ENCODE data around the gene ABHD14A. TPM values are rescaled to one million over a fixed set of nuclear protein-coding genes. Genes with fewer than 3 reads are reported as not detected.

Gene ABHD14A
- total and polyA plus RNA-seq, 2 of the 4 experiments (the other 2 are of a cell fraction), result 3.4 to 10.0 TPM

DNA sequence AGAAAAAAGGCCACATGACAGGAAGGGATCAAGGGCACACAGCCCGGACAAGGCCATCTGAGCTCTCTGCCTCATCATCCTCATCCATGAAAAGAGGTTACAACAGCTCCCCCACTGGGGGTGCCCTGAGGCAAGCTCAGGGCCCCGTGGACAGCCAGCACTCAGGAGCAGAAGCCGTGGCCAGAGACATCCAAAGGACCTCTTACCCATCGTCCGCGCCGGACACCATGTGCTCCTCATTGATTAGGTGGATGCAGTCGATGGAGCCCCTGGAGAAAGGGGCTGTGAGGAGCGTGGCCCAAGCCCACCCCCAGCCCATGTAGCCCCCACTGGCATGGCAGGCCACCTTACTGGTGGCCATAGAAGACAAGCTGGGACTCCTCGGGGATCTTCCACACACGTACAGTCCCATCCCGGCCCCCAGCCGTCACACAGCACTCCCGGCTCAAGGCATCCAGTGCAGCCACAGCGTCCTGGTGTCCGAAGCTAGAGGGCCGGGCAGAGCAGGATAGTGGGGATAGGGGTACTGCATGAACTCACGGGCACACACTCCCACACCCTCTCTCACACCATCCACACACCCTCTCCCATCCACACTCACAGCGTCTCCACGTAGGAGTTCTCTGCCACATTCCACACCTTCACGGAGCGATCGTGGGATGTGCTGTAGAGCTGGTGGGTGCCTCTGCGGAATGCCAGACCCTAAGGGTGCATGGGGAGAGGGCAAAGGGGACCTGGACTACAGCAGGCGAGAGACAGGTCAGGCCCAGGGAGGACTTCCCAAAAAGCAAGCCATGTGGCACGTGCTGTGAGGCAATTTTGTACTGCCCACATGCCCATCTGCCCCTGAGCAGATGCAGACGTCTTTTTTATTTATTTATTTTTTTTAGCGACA, 39.6 kb upstream of the ABHD14A start:
- BruUV-seq (replicated peaks), result no TSS peak
- H2AFZ ChIP-seq (replicated peaks; ENCODE audit: low read length, poor library complexity), result no peak overlapping the region
- peaks cover 5 to 16% of the 10 kb centered on the region in 2 experiments; a peak in 2 of 4 replicates for H3K79me1 ChIP-seq (ENCODE audit: low read depth in 1 of 2, low read length in 2 of 2)
- H3K36me3 ChIP-seq (ENCODE audit: control insufficient read depth, insufficient read depth, low read length), result peaks cover 59% of the 10 kb centered on the region
- intact Hi-C loops (cut with micrococcal nuclease) (no loop called here), in situ Hi-C loops (cut with MboI; ENCODE audit: low sequenced_read_pairs) (loop anchor here (25.0 kb wide), 1 partner anchor 548 kb away; the partner anchor contains the start of genes MANF and RBM15B), dilution Hi-C loops (cut with HindIII; ENCODE audit: low sequenced_read_pairs, unreplicated experiment) (no loop called here)
- H3K4ac ChIP-seq (ENCODE audit: low read depth, low read length), result no peak overlapping the region
- H2BK20ac ChIP-seq (ENCODE audit: low read depth, low read length), result no peak overlapping the region
- H4K91ac ChIP-seq (ENCODE audit: insufficient read depth, low read depth, low read length), result no peak overlapping the region
- H2BK120ac ChIP-seq (ENCODE audit: low read depth, low read length), result no peak overlapping the region
- H3K9ac ChIP-seq (ENCODE audit: low read depth, low read length), result no peak overlapping the region
- CTCF ChIA-PET, result no interaction called here
- H3K23ac ChIP-seq (ENCODE audit: low read depth, low read length), result no peak overlapping the region
- no peak overlapping the region for H3K27ac ChIP-seq (ENCODE audit: insufficient read depth, low read length)
- WGBS, 2 experiments (ENCODE audit: extremely low coverage in 2 of 2, insufficient read length in 1 of 2), result 90% methylated on average over 7 of the region's 28 CpGs; no CpG with 5 or more reads in 1 of the 2 experiments
- ATAC-seq (ENCODE audit: low read depth) (no peak), DNase-seq (no peak)
- no peaks in the 10 kb centered on the region for H3K9me1 ChIP-seq (ENCODE audit: insufficient read depth, low read length)
- no peak overlapping the region for H2AK5ac ChIP-seq (ENCODE audit: low read depth, low read length)
- H4K8ac ChIP-seq (ENCODE audit: low read depth in 2 of 2, low read length in 2 of 2), result no peak overlapping the region
- no peak overlapping the region for H3K14ac ChIP-seq (replicated peaks; ENCODE audit: low read depth, low read length)
- H3K4me3 ChIP-seq (ENCODE audit: insufficient read depth, low read depth, low read length), result no peak overlapping the region
- H2AK9ac ChIP-seq (replicated peaks; ENCODE audit: low read depth, low read length, poor library complexity), result peak overlapping the region; percentile 42
- H3K4me1 ChIP-seq (ENCODE audit: control insufficient read depth, insufficient read depth, low read length), result no peaks in the 10 kb centered on the region
- no peaks in the 10 kb centered on the region for H3K27me3 ChIP-seq (ENCODE audit: control insufficient read depth, insufficient read depth, low read length)
- POLR2A ChIA-PET (ENCODE audit: unreplicated experiment), result no interaction called here
- no peak overlapping the region for H2BK15ac ChIP-seq (ENCODE audit: low read depth, low read length)
- no peak overlapping the region for H3K4me2 ChIP-seq (ENCODE audit: low read depth, low read length)
- no peak overlapping the region for H2BK5ac ChIP-seq (ENCODE audit: low read depth, low read length, poor library complexity, severe bottlenecking)
- no peak overlapping the region for H3K18ac ChIP-seq (ENCODE audit: low read depth, low read length)
- H4K5ac ChIP-seq (ENCODE audit: low read depth, low read length), result no peak overlapping the region
- no peak overlapping the region for H3K56ac ChIP-seq (ENCODE audit: extremely low read depth, insufficient read depth, low read length)
- no peaks in the 10 kb centered on the region for H3K9me3 ChIP-seq (ENCODE audit: control insufficient read depth, insufficient read depth, low read length)
- H4K20me1 ChIP-seq (ENCODE audit: insufficient read depth, low read length), result no peaks in the 10 kb centered on the region; the same call in 1 of the 2 replicates
- no peak for TF ChIP-seq FOS (IDR thresholded peaks at IDR 0.05; ENCODE audit: low read depth, low read length)
- TF ChIP-seq, protein P1, sequence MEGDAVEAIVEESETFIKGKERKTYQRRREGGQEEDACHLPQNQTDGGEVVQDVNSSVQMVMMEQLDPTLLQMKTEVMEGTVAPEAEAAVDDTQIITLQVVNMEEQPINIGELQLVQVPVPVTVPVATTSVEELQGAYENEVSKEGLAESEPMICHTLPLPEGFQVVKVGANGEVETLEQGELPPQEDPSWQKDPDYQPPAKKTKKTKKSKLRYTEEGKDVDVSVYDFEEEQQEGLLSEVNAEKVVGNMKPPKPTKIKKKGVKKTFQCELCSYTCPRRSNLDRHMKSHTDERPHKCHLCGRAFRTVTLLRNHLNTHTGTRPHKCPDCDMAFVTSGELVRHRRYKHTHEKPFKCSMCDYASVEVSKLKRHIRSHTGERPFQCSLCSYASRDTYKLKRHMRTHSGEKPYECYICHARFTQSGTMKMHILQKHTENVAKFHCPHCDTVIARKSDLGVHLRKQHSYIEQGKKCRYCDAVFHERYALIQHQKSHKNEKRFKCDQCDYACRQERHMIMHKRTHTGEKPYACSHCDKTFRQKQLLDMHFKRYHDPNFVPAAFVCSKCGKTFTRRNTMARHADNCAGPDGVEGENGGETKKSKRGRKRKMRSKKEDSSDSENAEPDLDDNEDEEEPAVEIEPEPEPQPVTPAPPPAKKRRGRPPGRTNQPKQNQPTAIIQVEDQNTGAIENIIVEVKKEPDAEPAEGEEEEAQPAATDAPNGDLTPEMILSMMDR (conservative IDR thresholded peaks at IDR 0.05; ENCODE audit: low read depth, low read length), result no peak
- no peak for TF ChIP-seq RCOR1 (IDR thresholded peaks at IDR 0.05; ENCODE audit: insufficient replicate concordance, low read length)
- TF ChIP-seq NFE2L2 (IDR thresholded peaks at IDR 0.05; ENCODE audit: low read depth, low read length), result no peak
- no peak for TF ChIP-seq MAFK (IDR thresholded peaks at IDR 0.05; ENCODE audit: low read depth, low read length)
- no peak for TF ChIP-seq RAD21 (IDR thresholded peaks at IDR 0.05; ENCODE audit: low read length)
- no peak for TF ChIP-seq BHLHE40 (IDR thresholded peaks at IDR 0.05; ENCODE audit: low read depth, low read length)
- no peak for TF ChIP-seq ELK1 (IDR thresholded peaks at IDR 0.05; ENCODE audit: borderline replicate concordance, low read depth, low read length)
- TF ChIP-seq USF2 (IDR thresholded peaks at IDR 0.05; ENCODE audit: low read depth, low read length), result no peak
- TF ChIP-seq MAZ (IDR thresholded peaks at IDR 0.05; ENCODE audit: borderline replicate concordance, low read depth, low read length), result no peak
- TF ChIP-seq RFX5 (IDR thresholded peaks at IDR 0.05; ENCODE audit: low read depth, low read length), result no peak
- TF ChIP-seq CHD1 (IDR thresholded peaks at IDR 0.05; ENCODE audit: low read depth, low read length), result no peak
- no peak for TF ChIP-seq POLR2A (IDR thresholded peaks at IDR 0.05; ENCODE audit: low read depth, low read length)
- TF ChIP-seq CEBPB (IDR thresholded peaks at IDR 0.05; ENCODE audit: low read depth, low read length), result no peak
- no peak for TF ChIP-seq MXI1 (IDR thresholded peaks at IDR 0.05; ENCODE audit: borderline replicate concordance, low read depth, low read length)
